Keratinocyte (primary cell): ENCODE data around the gene LRRC37A3. TPM values are rescaled to one million over a fixed set of nuclear protein-coding genes. Genes with fewer than 3 reads are reported as not detected.
"Not testable (repeated sequence)": the region's sequence is repeated elsewhere in the genome, so short reads cannot be mapped to it uniquely, and the experiment has no call there.

ENCODE experiments used
- DNase-seq: peaks from one replicate; pipeline ENCODE4 v3.0.0-alpha.2; 2011; ENCODE audit warnings: low read depth, missing footprints, low spot score
- FAIRE-seq: peaks from 2 replicates; lab custom pipeline; 2011; peaks lifted over from hg19 to GRCh38; lab: Jason Lieb, UNC
- H2AFZ ChIP-seq: 2 replicates; pipeline ENCODE4 v1.6.0; 2012; ENCODE audit warnings: low read length, control low read depth, inconsistent platforms; ENCODE audit not compliant: control insufficient read depth
- H3K27ac ChIP-seq: 2 replicates; pipeline ENCODE4 v1.5.1; 2011; ENCODE audit warnings: low read length; ENCODE audit not compliant: control insufficient read depth, insufficient read depth
- H3K27me3 ChIP-seq: 3 replicates; pipeline ENCODE4 v1.6.0; 2011; ENCODE audit warnings: low read length; ENCODE audit not compliant: control insufficient read depth, insufficient read depth; ENCODE audit errors: extremely low read depth
- H3K36me3 ChIP-seq, 2 experiments: 2 replicates in 1 of 2; 3 replicates in 1 of 2; pipeline ENCODE4 v1.5.1; 2011; ENCODE audit warnings: low read length in 2 of 2, mild to moderate bottlenecking in 1 of 2; ENCODE audit not compliant: control insufficient read depth in 2 of 2, insufficient read depth in 2 of 2; ENCODE audit errors: extremely low read depth in 1 of 2
- H3K4me1 ChIP-seq: 3 replicates; pipeline ENCODE4 v1.5.1; 2011; ENCODE audit warnings: low read length; ENCODE audit not compliant: control insufficient read depth, insufficient read depth; ENCODE audit errors: extremely low read depth
- H3K4me2 ChIP-seq: 3 replicates; pipeline ENCODE4 v1.6.0; 2011; ENCODE audit warnings: low read depth, low read length; ENCODE audit not compliant: control insufficient read depth, insufficient read depth; ENCODE audit errors: extremely low read depth
- H3K4me3 ChIP-seq, 3 experiments: fragments of 200-600 bp in 1 of 3; sonication (generic) in 1 of 3; 2 replicates in 2 of 3; 3 replicates in 1 of 3; pipeline ENCODE4 v1.5.1; 2011 to 2016; ENCODE audit warnings: low read length in 3 of 3, mild to moderate bottlenecking in 3 of 3, control low read depth in 2 of 3, inconsistent platforms in 1 of 3, low read depth in 1 of 3, mixed read lengths in 1 of 3, mixed run types in 1 of 3, moderate library complexity in 1 of 3; ENCODE audit not compliant: control insufficient read depth in 2 of 3, insufficient read depth in 2 of 3; ENCODE audit errors: extremely low read depth in 1 of 3
- H3K79me2 ChIP-seq: 2 replicates; pipeline ENCODE4 v1.6.0; 2012; ENCODE audit warnings: low read length; ENCODE audit not compliant: control insufficient read depth, insufficient read depth
- H3K9ac ChIP-seq: 3 replicates; pipeline ENCODE4 v1.6.0; 2011; ENCODE audit warnings: low read length; ENCODE audit not compliant: control insufficient read depth, insufficient read depth; ENCODE audit errors: extremely low read depth
- H3K9me1 ChIP-seq: 3 replicates; pipeline ENCODE4 v1.6.0; 2011; ENCODE audit warnings: low read length; ENCODE audit not compliant: control insufficient read depth, insufficient read depth; ENCODE audit errors: extremely low read depth
- H3K9me3 ChIP-seq: 2 replicates; pipeline ENCODE4 v1.5.1; 2012; ENCODE audit warnings: low read depth, low read length; ENCODE audit not compliant: control insufficient read depth
- H4K20me1 ChIP-seq: 3 replicates; pipeline ENCODE4 v1.6.0; 2011; ENCODE audit warnings: low read length; ENCODE audit not compliant: control insufficient read depth, insufficient read depth; ENCODE audit errors: extremely low read depth
- EZH2 ChIP-seq: IDR thresholded peaks from one replicate; pipeline ENCODE4 v1.6.1; 2012; ENCODE audit warnings: inconsistent platforms, mild to moderate bottlenecking, low read length, moderate library complexity
- dilution Hi-C: fragments of 300-500 bp; cut with MboI; formaldehyde crosslinking; loops from one replicate; pipeline ENCODE4 v1.7.0; 2020; ENCODE audit warnings: low sequenced_read_pairs; ENCODE audit not compliant: extremely low pct_ligation_motif_present
- polyA plus RNA-seq, 5 experiments: library from polyadenylated mRNA; depleted of rRNA in 3 of 5; stranded (reverse) in 3 of 5; stranded (forward) in 1 of 5; unstranded in 1 of 5; fragments of >200 nt; gene quantifications; 1 replicate in 1 of 5; 2 replicates in 3 of 5; 3 replicates in 1 of 5; pipeline versions ENCODE4 v1.2.1 to v1.2.3, GENCODE V29; 2011 to 2012; ENCODE audit warnings: missing spikeins in 2 of 5, low read depth in 1 of 5, low replicate concordance in 1 of 5
- TF ChIP-seq, protein P1 (sequence below), 3 experiments: IDR thresholded peaks in 1 of 3; conservative IDR thresholded peaks in 1 of 3; optimal IDR thresholded peaks in 1 of 3; 2 replicates in 2 of 3; 3 replicates in 1 of 3; pipeline versions ENCODE3 to v1.5.1; 2011; ENCODE audit warnings: low read length in 3 of 3, mild to moderate bottlenecking in 3 of 3, moderate library complexity in 2 of 3, control low read depth in 1 of 3, inconsistent platforms in 1 of 3; ENCODE audit not compliant: insufficient read depth in 2 of 3; ENCODE audit errors: extremely low read depth in 1 of 3

Gene LRRC37A3
- polyA plus RNA-seq, 1 donor (not counting 4 experiments of a cell fraction or from before 2014, with no cell fraction given) = 2.0 TPM

DNA sequence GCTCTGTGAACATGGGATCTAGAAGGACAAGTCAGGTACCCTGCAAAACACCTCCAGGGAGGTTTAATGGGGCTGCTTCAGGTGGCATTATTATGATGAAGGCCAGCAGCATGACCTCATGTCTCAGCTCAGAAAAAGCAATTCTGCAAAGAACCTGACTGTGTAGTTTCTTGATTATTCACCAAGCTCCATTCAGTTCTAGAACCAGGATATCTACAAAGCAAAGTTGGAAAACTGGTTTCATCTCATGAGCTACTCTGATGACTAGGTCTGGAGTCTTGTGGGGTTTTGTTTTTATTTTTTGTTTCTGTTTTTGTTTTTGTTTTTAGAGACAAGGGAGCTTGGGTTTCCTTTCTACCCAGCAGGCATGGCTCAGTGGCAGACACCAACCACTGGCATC is 19.0 kb upstream of the LRRC37A3 start:
- H3K4me2 ChIP-seq = no peak overlapping the region
- dilution Hi-C loops = no loop called here
- no peak for DNase-seq
- H3K9ac ChIP-seq = no peak overlapping the region
- no peaks in the 10 kb centered on the region for H4K20me1 ChIP-seq
- H2AFZ ChIP-seq = no peak overlapping the region
- TF ChIP-seq, protein P1, sequence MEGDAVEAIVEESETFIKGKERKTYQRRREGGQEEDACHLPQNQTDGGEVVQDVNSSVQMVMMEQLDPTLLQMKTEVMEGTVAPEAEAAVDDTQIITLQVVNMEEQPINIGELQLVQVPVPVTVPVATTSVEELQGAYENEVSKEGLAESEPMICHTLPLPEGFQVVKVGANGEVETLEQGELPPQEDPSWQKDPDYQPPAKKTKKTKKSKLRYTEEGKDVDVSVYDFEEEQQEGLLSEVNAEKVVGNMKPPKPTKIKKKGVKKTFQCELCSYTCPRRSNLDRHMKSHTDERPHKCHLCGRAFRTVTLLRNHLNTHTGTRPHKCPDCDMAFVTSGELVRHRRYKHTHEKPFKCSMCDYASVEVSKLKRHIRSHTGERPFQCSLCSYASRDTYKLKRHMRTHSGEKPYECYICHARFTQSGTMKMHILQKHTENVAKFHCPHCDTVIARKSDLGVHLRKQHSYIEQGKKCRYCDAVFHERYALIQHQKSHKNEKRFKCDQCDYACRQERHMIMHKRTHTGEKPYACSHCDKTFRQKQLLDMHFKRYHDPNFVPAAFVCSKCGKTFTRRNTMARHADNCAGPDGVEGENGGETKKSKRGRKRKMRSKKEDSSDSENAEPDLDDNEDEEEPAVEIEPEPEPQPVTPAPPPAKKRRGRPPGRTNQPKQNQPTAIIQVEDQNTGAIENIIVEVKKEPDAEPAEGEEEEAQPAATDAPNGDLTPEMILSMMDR (optimal IDR thresholded peaks at IDR 0.05 in 1 of 3, IDR thresholded peaks at IDR 0.05 in 1 of 3, conservative IDR thresholded peaks at IDR 0.05 in 1 of 3; ENCODE audit: extremely low read depth in 1 of 3, insufficient read depth in 2 of 3, low read length in 3 of 3) = no peak
- TF ChIP-seq EZH2 = no peak
- peaks cover 8% of the 10 kb centered on the region for H3K4me1 ChIP-seq
- H3K36me3 ChIP-seq = no peaks in the 10 kb centered on the region
- H3K9me1 ChIP-seq = no peaks in the 10 kb centered on the region
- no peak overlapping the region for H3K27ac ChIP-seq
- H3K9me3 ChIP-seq = no peaks in the 10 kb centered on the region
- no peak overlapping the region for H3K4me3 ChIP-seq
- H3K27me3 ChIP-seq = peaks cover 6% of the 10 kb centered on the region
- H3K79me2 ChIP-seq = no peaks in the 10 kb centered on the region
- FAIRE-seq = no peak

DNA sequence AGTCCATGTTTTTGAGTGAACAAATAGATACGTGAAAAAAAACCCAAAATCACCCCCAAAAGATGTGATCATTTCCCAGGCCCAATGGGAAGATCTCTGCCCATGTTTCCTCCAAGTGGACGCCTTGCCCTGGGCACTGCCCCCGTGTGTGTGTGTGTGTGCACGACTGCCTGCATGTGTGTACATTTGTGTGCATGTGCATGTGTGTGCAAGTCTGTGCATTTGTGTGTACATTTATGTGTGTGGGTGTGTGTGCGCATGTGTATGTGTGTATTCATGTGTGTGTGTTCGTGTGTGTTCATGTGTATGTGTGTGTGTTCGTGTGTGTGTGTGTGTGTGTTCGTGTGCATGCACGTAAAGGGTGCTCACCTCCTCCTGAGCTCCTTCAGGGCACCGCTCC is 16.8 kb upstream of the LRRC37A3 start:
- Histone ChIP-seq H4K20me1 (no peaks in the 10 kb centered on the region), H3K36me3 (no peaks in the 10 kb centered on the region), H3K9ac (no peak overlapping the region), H3K4me2 (no peak overlapping the region), H3K27ac (no peak overlapping the region), H3K27me3 (peaks cover 6% of the 10 kb centered on the region), H3K9me3 (no peaks in the 10 kb centered on the region), H3K4me3 (no peak overlapping the region), H3K4me1 (peaks cover 8% of the 10 kb centered on the region), H2AFZ (no peak overlapping the region), H3K79me2 (no peaks in the 10 kb centered on the region), H3K9me1 (no peaks in the 10 kb centered on the region)
- dilution Hi-C loops = no loop called here
- FAIRE-seq = no peak
- DNase-seq = no peak
- TF ChIP-seq, protein P1 (optimal IDR thresholded peaks at IDR 0.05 in 1 of 3, IDR thresholded peaks at IDR 0.05 in 1 of 3, conservative IDR thresholded peaks at IDR 0.05 in 1 of 3; ENCODE audit: extremely low read depth in 1 of 3, insufficient read depth in 2 of 3, low read length in 3 of 3) = no peak

DNA sequence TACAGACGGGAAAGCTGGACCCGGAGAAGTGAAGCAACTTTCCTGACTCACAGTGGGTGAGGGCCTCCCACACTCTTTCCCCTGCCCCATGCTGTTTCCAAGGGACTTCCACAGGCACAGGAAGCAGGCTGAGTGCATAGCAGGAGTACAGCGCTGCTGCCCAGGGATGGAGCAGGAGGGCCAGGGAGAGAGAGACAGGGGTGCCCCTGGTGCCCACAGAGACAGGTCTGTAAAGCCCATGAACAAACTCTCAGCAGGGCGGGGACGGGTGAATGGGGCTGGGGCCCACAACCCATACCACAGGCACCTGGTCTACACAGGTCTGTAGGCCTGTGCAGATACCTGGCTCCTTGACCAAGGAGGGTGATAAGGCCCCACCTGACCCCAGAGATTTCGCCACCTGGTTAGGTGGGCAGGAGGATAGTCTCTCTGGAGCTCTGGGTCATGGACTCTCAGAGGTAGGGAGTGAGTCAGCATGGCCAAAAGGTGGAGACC is 15.1 kb upstream of the LRRC37A3 start:
- H3K36me3 ChIP-seq, H3K79me2 ChIP-seq, H3K9me1 ChIP-seq, H3K9ac ChIP-seq, H3K27me3 ChIP-seq, H2AFZ ChIP-seq, FAIRE-seq, H3K4me3 ChIP-seq, H4K20me1 ChIP-seq, H3K27ac ChIP-seq, H3K9me3 ChIP-seq, H3K4me2 ChIP-seq, DNase-seq, dilution Hi-C loops, H3K4me1 ChIP-seq: not testable (repeated sequence)

GRCh38 chr17:64932850-64933249 is 13.6 kb upstream of the LRRC37A3 start:
- H3K27ac ChIP-seq, H3K9me1 ChIP-seq, H3K27me3 ChIP-seq, H3K9ac ChIP-seq, H3K79me2 ChIP-seq, H3K4me3 ChIP-seq, dilution Hi-C loops, H2AFZ ChIP-seq, H3K9me3 ChIP-seq, H3K4me1 ChIP-seq, H4K20me1 ChIP-seq, DNase-seq, H3K36me3 ChIP-seq, H3K4me2 ChIP-seq, FAIRE-seq: not testable (repeated sequence)
